ENCODE data around the gene BAHCC1.

Gene BAHCC1

DNA sequence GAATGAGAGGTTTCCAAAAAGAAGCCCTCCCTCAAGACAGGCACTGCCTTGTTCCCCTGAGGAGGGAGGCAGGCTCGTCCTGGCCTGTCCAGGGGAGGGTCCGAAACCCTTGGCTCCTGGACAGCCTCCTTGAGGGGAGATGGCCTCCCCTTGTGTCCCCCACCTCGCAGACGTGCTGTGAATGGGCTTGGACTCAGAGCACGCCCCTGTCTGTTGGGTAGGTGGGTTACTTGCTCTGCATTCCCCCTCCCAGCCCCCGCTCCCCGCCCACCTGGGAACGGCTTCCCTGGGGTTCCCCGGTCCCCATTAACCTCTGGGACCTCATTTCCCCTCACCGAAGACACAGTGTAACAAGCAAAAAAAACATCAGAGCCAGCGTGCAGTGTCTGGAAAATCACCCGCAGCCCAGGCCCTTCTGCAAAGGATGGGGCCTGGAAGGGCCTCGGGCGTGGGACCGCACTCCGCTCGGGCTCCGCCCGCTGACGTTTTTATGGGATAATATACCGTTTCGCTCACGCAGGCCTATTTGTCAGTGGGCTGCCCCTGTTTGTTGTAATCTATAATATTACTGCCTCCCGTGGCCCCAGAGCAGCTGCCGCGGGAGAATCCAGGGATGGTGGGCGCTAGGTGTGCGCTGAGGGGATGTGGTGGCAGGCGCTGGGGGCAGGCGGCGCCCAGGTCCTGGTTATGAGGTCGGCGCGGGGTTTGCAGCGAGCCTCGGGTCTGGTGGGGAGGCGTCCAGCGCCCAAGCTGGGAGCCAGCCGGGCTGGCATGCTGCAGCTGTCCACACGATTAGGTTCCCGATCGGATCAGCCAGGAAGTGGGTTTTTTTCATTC is 11.1 kb downstream of the BAHCC1 start:
- Histone ChIP-seq H3K9ac (no peak overlapping the region), H3K27me3 (ENCODE audit: insufficient read depth, low read depth) (peaks cover 99% of the 10 kb centered on the region), H4K20me1 (ENCODE audit: insufficient read depth) (no peaks in the 10 kb centered on the region), H3K4me1 (ENCODE audit: low read depth, poor library complexity, severe bottlenecking) (no peaks in the 10 kb centered on the region), H3K27ac (no peak overlapping the region), H3K36me3 (ENCODE audit: insufficient read depth) (no peaks in the 10 kb centered on the region), H2AFZ (ENCODE audit: low read depth) (no peak overlapping the region), H3K4me3 (IDR thresholded peaks at IDR 0.05; ENCODE audit: insufficient read depth, low read depth, low read length) (no peak overlapping the region), H3K4me2 (no peak overlapping the region), H3K79me2 (ENCODE audit: insufficient read depth, low read depth) (no peaks in the 10 kb centered on the region)
- TF ChIP-seq, protein P1, sequence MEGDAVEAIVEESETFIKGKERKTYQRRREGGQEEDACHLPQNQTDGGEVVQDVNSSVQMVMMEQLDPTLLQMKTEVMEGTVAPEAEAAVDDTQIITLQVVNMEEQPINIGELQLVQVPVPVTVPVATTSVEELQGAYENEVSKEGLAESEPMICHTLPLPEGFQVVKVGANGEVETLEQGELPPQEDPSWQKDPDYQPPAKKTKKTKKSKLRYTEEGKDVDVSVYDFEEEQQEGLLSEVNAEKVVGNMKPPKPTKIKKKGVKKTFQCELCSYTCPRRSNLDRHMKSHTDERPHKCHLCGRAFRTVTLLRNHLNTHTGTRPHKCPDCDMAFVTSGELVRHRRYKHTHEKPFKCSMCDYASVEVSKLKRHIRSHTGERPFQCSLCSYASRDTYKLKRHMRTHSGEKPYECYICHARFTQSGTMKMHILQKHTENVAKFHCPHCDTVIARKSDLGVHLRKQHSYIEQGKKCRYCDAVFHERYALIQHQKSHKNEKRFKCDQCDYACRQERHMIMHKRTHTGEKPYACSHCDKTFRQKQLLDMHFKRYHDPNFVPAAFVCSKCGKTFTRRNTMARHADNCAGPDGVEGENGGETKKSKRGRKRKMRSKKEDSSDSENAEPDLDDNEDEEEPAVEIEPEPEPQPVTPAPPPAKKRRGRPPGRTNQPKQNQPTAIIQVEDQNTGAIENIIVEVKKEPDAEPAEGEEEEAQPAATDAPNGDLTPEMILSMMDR (conservative IDR thresholded peaks at IDR 0.05; ENCODE audit: low read depth, low read length): no peak

GRCh38 chr17:81408049-81408448 is 12.8 kb downstream of the BAHCC1 start:
- Histone ChIP-seq H4K20me1 (ENCODE audit: insufficient read depth) (no peaks in the 10 kb centered on the region), H3K36me3 (ENCODE audit: insufficient read depth) (no peaks in the 10 kb centered on the region), H3K27ac (no peak overlapping the region), H3K4me3 (IDR thresholded peaks at IDR 0.05; ENCODE audit: insufficient read depth, low read depth, low read length) (no peak overlapping the region), H3K4me1 (ENCODE audit: low read depth, poor library complexity, severe bottlenecking) (no peaks in the 10 kb centered on the region), H3K27me3 (ENCODE audit: insufficient read depth, low read depth) (peaks cover 98% of the 10 kb centered on the region), H3K9ac (no peak overlapping the region), H3K79me2 (ENCODE audit: insufficient read depth, low read depth) (no peaks in the 10 kb centered on the region), H3K4me2 (no peak overlapping the region), H2AFZ (ENCODE audit: low read depth) (no peak overlapping the region)
- TF ChIP-seq, protein P1 (conservative IDR thresholded peaks at IDR 0.05; ENCODE audit: low read depth, low read length): no peak

DNA sequence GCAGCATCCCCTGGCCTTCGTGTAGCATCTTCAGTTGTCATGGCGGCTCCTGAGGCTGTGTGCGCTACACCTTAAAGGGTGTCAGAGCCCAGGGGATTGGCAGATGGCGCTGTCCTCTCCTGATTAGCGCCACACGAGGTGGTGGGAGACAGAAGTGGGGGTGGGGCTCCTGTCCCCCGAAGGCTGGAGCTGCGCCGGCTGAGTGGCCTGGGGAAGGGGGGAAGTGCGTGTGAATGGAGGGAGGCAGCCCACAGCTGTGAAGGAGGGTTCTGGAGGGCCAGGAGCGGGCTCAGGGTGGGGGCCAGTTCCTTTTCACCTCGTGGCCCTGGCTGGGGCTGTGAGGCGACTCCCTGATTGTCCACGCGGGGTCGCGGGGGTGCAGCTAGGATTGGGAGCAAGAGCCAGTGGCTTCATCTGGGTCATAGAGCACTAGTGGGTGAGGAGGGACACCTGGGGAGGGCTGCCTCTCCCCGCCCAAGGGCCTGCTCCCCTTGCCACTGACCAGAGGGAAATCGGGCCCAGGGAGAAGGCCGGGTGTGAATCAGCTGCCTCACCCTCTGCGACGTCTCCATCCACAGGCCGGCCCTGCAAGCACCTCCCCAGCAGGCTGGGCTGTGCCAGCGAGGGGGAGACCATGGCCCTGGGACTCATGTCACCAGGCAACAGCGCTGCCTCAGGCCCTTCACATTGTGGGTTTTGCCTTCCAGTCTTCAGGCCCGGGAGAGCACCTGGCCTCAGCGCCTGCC is 14.1 kb downstream of the BAHCC1 start:
- Histone ChIP-seq H3K79me2 (ENCODE audit: insufficient read depth, low read depth) (no peaks in the 10 kb centered on the region), H3K27me3 (ENCODE audit: insufficient read depth, low read depth) (peaks cover 98% of the 10 kb centered on the region), H4K20me1 (ENCODE audit: insufficient read depth) (no peaks in the 10 kb centered on the region), H3K36me3 (ENCODE audit: insufficient read depth) (no peaks in the 10 kb centered on the region), H3K4me2 (no peak overlapping the region), H3K4me3 (IDR thresholded peaks at IDR 0.05; ENCODE audit: insufficient read depth, low read depth, low read length) (no peak overlapping the region), H3K4me1 (ENCODE audit: low read depth, poor library complexity, severe bottlenecking) (no peaks in the 10 kb centered on the region), H2AFZ (ENCODE audit: low read depth) (no peak overlapping the region), H3K27ac (no peak overlapping the region), H3K9ac (no peak overlapping the region)
- TF ChIP-seq, protein P1 (conservative IDR thresholded peaks at IDR 0.05; ENCODE audit: low read depth, low read length): 0 out of 2 replicates have a peak, but pooled peaks have one; percentile 12

DNA sequence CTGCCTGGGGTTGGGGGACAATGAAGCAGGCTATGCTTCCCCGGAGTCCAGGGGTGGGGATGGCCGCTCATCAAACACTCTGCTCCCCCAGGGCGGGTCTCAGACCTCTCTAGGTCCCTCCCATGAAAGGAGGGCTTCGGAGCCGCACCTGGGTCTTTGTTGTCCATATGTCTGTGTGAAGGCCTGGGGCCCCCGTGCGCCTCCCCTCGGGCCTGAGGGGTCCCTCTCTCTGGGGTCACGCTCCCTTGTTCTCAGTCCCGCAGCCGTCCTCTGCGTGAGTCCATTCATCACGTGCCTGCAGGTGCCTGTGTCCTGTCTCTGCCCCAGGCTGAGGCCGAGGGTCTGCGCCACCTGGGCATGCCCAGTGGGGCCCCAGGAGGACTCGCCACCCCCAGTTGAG is 15.6 kb downstream of the BAHCC1 start:
- H3K4me2 ChIP-seq: no peak overlapping the region
- TF ChIP-seq, protein P1 (conservative IDR thresholded peaks at IDR 0.05; ENCODE audit: low read depth, low read length): no peak
- H3K27me3 ChIP-seq (ENCODE audit: insufficient read depth, low read depth): peaks cover 98% of the 10 kb centered on the region
- no peak overlapping the region for H3K27ac ChIP-seq
- H2AFZ ChIP-seq (ENCODE audit: low read depth): no peak overlapping the region
- no peak overlapping the region for H3K9ac ChIP-seq
- H3K4me3 ChIP-seq (IDR thresholded peaks at IDR 0.05; ENCODE audit: insufficient read depth, low read depth, low read length): no peak overlapping the region
- H3K4me1 ChIP-seq (ENCODE audit: low read depth, poor library complexity, severe bottlenecking): no peaks in the 10 kb centered on the region
- no peaks in the 10 kb centered on the region for H3K36me3 ChIP-seq (ENCODE audit: insufficient read depth)
- no peaks in the 10 kb centered on the region for H4K20me1 ChIP-seq (ENCODE audit: insufficient read depth)
- H3K79me2 ChIP-seq (ENCODE audit: insufficient read depth, low read depth): no peaks in the 10 kb centered on the region
